H9 (cell line): ENCODE results near the gene ITIH5. TPM values are rescaled to one million over a fixed set of nuclear protein-coding genes. Genes with fewer than 3 reads are reported as not detected.

Source experiments
- DNase-seq: peaks from one replicate; pipeline ENCODE4 v3.0.0-alpha.2; 2017
- H2AFZ ChIP-seq: one replicate; pipeline ENCODE4 v1.6.1; 2013; ENCODE audit warnings: mild to moderate bottlenecking, low read length, control low read depth, moderate library complexity
- H2AK5ac ChIP-seq: 2 replicates; pipeline ENCODE4 v1.6.1; 2013; ENCODE audit warnings: low read length, control low read depth, mixed read lengths; ENCODE audit not compliant: insufficient read length
- H2BK120ac ChIP-seq: one replicate; pipeline ENCODE4 v1.6.1; 2013; ENCODE audit warnings: low read depth, mild to moderate bottlenecking, low read length, control low read depth, inconsistent platforms; ENCODE audit not compliant: poor library complexity, severe bottlenecking
- H2BK12ac ChIP-seq: 2 replicates; pipeline ENCODE4 v1.6.1; 2013; ENCODE audit warnings: low read length, control low read depth, mixed read lengths, low read depth; ENCODE audit not compliant: insufficient read length
- H2BK15ac ChIP-seq: 2 replicates; pipeline ENCODE4 v1.6.1; 2013; ENCODE audit warnings: low read depth, low read length, control low read depth
- H2BK20ac ChIP-seq: one replicate; pipeline ENCODE4 v1.6.1; 2013; ENCODE audit warnings: low read depth, mild to moderate bottlenecking, low read length, control low read depth, inconsistent platforms; ENCODE audit not compliant: poor library complexity, severe bottlenecking
- H2BK5ac ChIP-seq: 2 replicates; pipeline ENCODE4 v1.6.1; 2013; ENCODE audit warnings: low read length, control low read depth, mixed read lengths; ENCODE audit not compliant: insufficient read length
- H3K14ac ChIP-seq: 2 replicates; pipeline ENCODE4 v1.6.1; 2013; ENCODE audit warnings: low read length, control low read depth; ENCODE audit not compliant: insufficient read depth
- H3K18ac ChIP-seq: 2 replicates; pipeline ENCODE4 v1.6.1; 2013; ENCODE audit warnings: low read depth, mild to moderate bottlenecking, mixed read lengths, low read length, control low read depth; ENCODE audit not compliant: insufficient read length
- H3K23ac ChIP-seq: 2 replicates; pipeline ENCODE4 v1.6.1; 2013; ENCODE audit warnings: low read length, control low read depth, mixed read lengths, low read depth; ENCODE audit not compliant: insufficient read length
- H3K23me2 ChIP-seq: 2 replicates; pipeline ENCODE4 v1.6.1; 2013; ENCODE audit warnings: low read depth, mild to moderate bottlenecking, mixed read lengths, low read length, control low read depth; ENCODE audit not compliant: insufficient read length, poor library complexity, severe bottlenecking
- H3K27ac ChIP-seq: 2 replicates; pipeline ENCODE4 v1.5.1; 2013; ENCODE audit warnings: low read length, control low read depth, mixed read lengths, low read depth; ENCODE audit not compliant: insufficient read length
- H3K27me3 ChIP-seq: 2 replicates; pipeline ENCODE4 v1.6.1; 2013; ENCODE audit warnings: low read length, control low read depth, inconsistent platforms; ENCODE audit not compliant: insufficient read depth
- H3K4ac ChIP-seq: 2 replicates; pipeline ENCODE4 v1.6.1; 2013; ENCODE audit warnings: low read depth, mild to moderate bottlenecking, control low read depth, inconsistent platforms, low read length, moderate library complexity
- H3K4me1 ChIP-seq: 2 replicates; pipeline ENCODE4 v1.6.1; 2013; ENCODE audit warnings: low read length, control low read depth, inconsistent platforms; ENCODE audit not compliant: insufficient read depth
- H3K4me2 ChIP-seq: 2 replicates; pipeline ENCODE4 v1.6.1; 2013; ENCODE audit warnings: low read length, control low read depth, mixed read lengths; ENCODE audit not compliant: insufficient read length, insufficient read depth
- H3K56ac ChIP-seq: 2 replicates; pipeline ENCODE4 v1.6.1; 2013; ENCODE audit warnings: low read depth, mild to moderate bottlenecking, mixed read lengths, low read length, control low read depth; ENCODE audit not compliant: insufficient read length
- H3K79me1 ChIP-seq: 2 replicates; pipeline ENCODE4 v1.6.1; 2013; ENCODE audit warnings: low read depth, mild to moderate bottlenecking, moderate library complexity, low read length, control low read depth, inconsistent platforms; ENCODE audit not compliant: insufficient read depth, poor library complexity, severe bottlenecking
- H3K79me2 ChIP-seq: 2 replicates; pipeline ENCODE4 v1.6.1; 2013; ENCODE audit warnings: low read length, control low read depth, inconsistent platforms; ENCODE audit not compliant: insufficient read depth
- H3K9ac ChIP-seq: 2 replicates; pipeline ENCODE4 v1.6.1; 2013; ENCODE audit warnings: low read length, control low read depth, mixed read lengths; ENCODE audit not compliant: insufficient read length; ENCODE audit errors: extremely low read depth
- H3K9me3 ChIP-seq: one replicate; pipeline ENCODE4 v1.6.1; 2013; ENCODE audit warnings: low read depth, low read length, inconsistent platforms; ENCODE audit not compliant: control insufficient read depth
- H3T11ph ChIP-seq: one replicate; pipeline ENCODE4 v1.6.1; 2013; ENCODE audit warnings: mild to moderate bottlenecking, low read length, control low read depth, inconsistent platforms
- H4K20me1 ChIP-seq: one replicate; pipeline ENCODE4 v1.6.1; 2013; ENCODE audit not compliant: control insufficient read depth, insufficient read length, insufficient read depth
- H4K5ac ChIP-seq: 2 replicates; pipeline ENCODE4 v1.6.1; 2013; ENCODE audit warnings: low read depth, mild to moderate bottlenecking, mixed read lengths, low read length, control low read depth; ENCODE audit not compliant: insufficient read length
- H4K8ac ChIP-seq: replicated peaks from 2 replicates; pipeline ENCODE4 v1.6.1; 2013; ENCODE audit warnings: low read length, control low read depth, mixed read lengths, low read depth; ENCODE audit not compliant: insufficient read length
- H4K91ac ChIP-seq: 2 replicates; pipeline ENCODE4 v1.6.1; 2013; ENCODE audit warnings: low read depth, mild to moderate bottlenecking, moderate library complexity, mixed read lengths, low read length, control low read depth; ENCODE audit not compliant: insufficient read length
- H3K27ac Mint-ChIP-seq, 3 experiments: 2 replicates in 2 of 3; 3 replicates in 1 of 3; pipeline ENCODE4 v1.8.0; 2020 to 2021; ENCODE audit warnings: mixed read lengths in 3 of 3, mild to moderate bottlenecking in 1 of 3, moderate library complexity in 1 of 3
- H3K27me3 Mint-ChIP-seq: 2 replicates; pipeline ENCODE4 v1.8.0; 2021; ENCODE audit warnings: low read depth, mild to moderate bottlenecking, moderate library complexity, mixed read lengths
- H3K36me3 Mint-ChIP-seq, 3 experiments: 2 replicates in 2 of 3; 3 replicates in 1 of 3; pipeline ENCODE4 v1.8.0; 2020 to 2021; ENCODE audit warnings: low read depth in 3 of 3, mixed read lengths in 3 of 3; ENCODE audit not compliant: insufficient read depth in 1 of 3
- H3K4me1 Mint-ChIP-seq, 2 experiments: 2 replicates each; pipeline ENCODE4 v1.8.0; 2020; ENCODE audit warnings: mixed read lengths in 2 of 2
- H3K4me3 Mint-ChIP-seq, 2 experiments: 2 replicates in 1 of 2; 3 replicates in 1 of 2; pipeline ENCODE4 v1.8.0; 2020 to 2021; ENCODE audit warnings: mild to moderate bottlenecking in 2 of 2, mixed read lengths in 2 of 2, moderate library complexity in 1 of 2
- H3K9me3 Mint-ChIP-seq, 2 experiments: 2 replicates in 1 of 2; 3 replicates in 1 of 2; pipeline ENCODE4 v1.8.0; 2020; ENCODE audit warnings: mild to moderate bottlenecking in 2 of 2, mixed read lengths in 2 of 2, moderate library complexity in 1 of 2
- CTCF ChIP-seq: fragments of 200-600 bp; sonication (generic); conservative IDR thresholded peaks from 3 replicates; pipeline ENCODE4 v1.8.0; 2021; ENCODE audit warnings: antibody characterized with exemption, mild to moderate bottlenecking
- WGBS: extraction: QIAGEN DNeasy Blood & Tissue Kit; methylation state at CpG from one replicate; pipeline ENCODE4 v1.1.7; 2013; ENCODE audit warnings: missing lambda C conversion rate, low lambda C conversion rate, mixed read lengths; ENCODE audit not compliant: insufficient read length; ENCODE audit errors: extremely low coverage; 5-methylcytosine and 5-hydroxymethylcytosine counted together
- total RNA-seq: library from RNA; stranded (reverse); gene quantifications from 2 replicates; pipeline ENCODE4 v1.2.1, GENCODE V29; 2021

ITIH5 gene
- total RNA-seq, 1 experiment from 2014 or later, result 1.3 TPM

DNA sequence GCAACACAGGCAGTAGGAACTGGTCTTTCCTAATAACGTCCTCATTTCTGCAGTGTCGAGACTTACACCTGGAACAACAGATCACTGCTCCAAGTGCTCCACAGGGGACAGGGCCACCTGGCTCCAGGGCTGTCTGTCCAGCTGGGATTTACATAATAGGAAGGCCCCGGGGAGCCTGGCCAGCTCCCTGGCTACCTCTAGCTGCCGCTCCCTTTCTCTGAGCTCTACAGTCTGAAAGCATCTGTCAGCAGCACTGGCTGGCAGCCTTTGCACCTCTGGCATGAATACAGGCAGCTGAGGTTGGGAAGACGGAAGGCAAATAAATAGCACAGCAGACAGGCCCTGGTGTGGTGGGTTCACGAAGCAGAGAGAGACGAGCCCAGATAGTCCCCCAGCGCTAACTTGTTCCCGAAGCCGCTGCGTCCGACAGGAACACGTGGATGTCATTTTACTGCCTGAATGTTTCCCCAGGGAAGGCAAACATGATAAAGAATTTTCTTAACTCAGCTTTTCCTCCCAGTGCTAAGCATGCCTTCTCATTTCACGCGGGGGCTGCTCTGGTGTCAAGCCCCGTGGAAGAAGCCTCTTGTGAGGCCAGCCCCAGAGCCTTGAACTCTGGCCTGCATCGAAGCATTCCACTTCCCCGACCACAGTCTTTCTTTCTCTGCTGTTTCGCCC, 105.4 kb downstream of the ITIH5 start:
- Mint-ChIP-seq H3K4me1 (peaks cover 22 to 27% of the 10 kb centered on the region in 2 experiments), H3K27me3 (peaks cover 11% of the 10 kb centered on the region), H3K27ac (peak overlapping the region in 2 of 3 experiments; percentile 23 to 47; a peak in 1 of 7 replicates), H3K4me3 (no peak overlapping the region), H3K9me3 (no peaks in the 10 kb centered on the region; a peak in 1 of 5 replicates), H3K36me3 (no peaks in the 10 kb centered on the region; a peak in 1 of 7 replicates)
- Histone ChIP-seq H3K23ac (no peak overlapping the region), H2BK5ac (no peak overlapping the region), H3K23me2 (no peaks in the 10 kb centered on the region), H3K4me1 (no peaks in the 10 kb centered on the region), H2BK12ac (no peak overlapping the region), H3K79me1 (no peaks in the 10 kb centered on the region), H3K27ac (no peak overlapping the region), H4K91ac (no peak overlapping the region), H2BK15ac (no peak overlapping the region), H3K18ac (no peak overlapping the region), H3K9ac (no peak overlapping the region), H3K79me2 (no peaks in the 10 kb centered on the region), H4K8ac (no peak overlapping the region), H2BK120ac (no peak overlapping the region), H3K14ac (no peak overlapping the region), H3K4me2 (no peak overlapping the region), H4K20me1 (no peaks in the 10 kb centered on the region), H4K5ac (no peak overlapping the region), H3K4ac (no peak overlapping the region), H3K9me3 (no peaks in the 10 kb centered on the region), H2AK5ac (no peak overlapping the region), H3T11ph (no peak overlapping the region), H2BK20ac (no peak overlapping the region), H3K56ac (no peak overlapping the region), H2AFZ (no peak overlapping the region), H3K27me3 (no peaks in the 10 kb centered on the region)
- peak; percentile 45 for DNase-seq
- no CpG with 5 or more reads among the region's 19 CpGs for WGBS
- no peak for TF ChIP-seq CTCF
